ENCODE data around the gene MBOAT2. TPM values are rescaled to one million over a fixed set of nuclear protein-coding genes. Genes with fewer than 3 reads are reported as not detected.

Gene MBOAT2
- total and polyA plus RNA-seq, 12 donors, result 0.24 to 9.6 (median 2.3) TPM

- TF ChIP-seq CTCF (IDR thresholded peaks at IDR 0.05), result no peak
- no peak overlapping the region for H3K27ac ChIP-seq
- no peak overlapping the region for H3K4me3 ChIP-seq
- no peak for DNase-seq
- H3K36me3 ChIP-seq (replicated peaks in 1 of 2), result no peaks in the 10 kb centered on the region
- H3K27me3 ChIP-seq, result no peaks in the 10 kb centered on the region
- intact Hi-C loops (cut with DNase I), result no loop called here
- WGBS, 4 donors, result 82 to 86% (median 85%) methylated on average over 10 of the region's 10 CpGs
- H3K9me3 ChIP-seq (replicated peaks in 1 of 3), result no peaks in the 10 kb centered on the region
- no peaks in the 10 kb centered on the region for H3K4me1 ChIP-seq (replicated peaks in 1 of 2)
These were observed 140.0 kb downstream of the MBOAT2 start for GRCh38 chr2:8863331-8863953.

GRCh38 chr2:8862230-8862629 lies 141.3 kb downstream of the MBOAT2 start:
- no peak for DNase-seq
- Histone ChIP-seq H3K27ac (no peak overlapping the region), H3K9me3 (replicated peaks in 1 of 3) (no peaks in the 10 kb centered on the region), H3K36me3 (replicated peaks in 1 of 2) (no peaks in the 10 kb centered on the region), H3K27me3 (no peaks in the 10 kb centered on the region), H3K4me3 (no peak overlapping the region), H3K4me1 (replicated peaks in 1 of 2) (no peaks in the 10 kb centered on the region)
- intact Hi-C loops (cut with DNase I), result no loop called here
- 89 to 92% (median 90%) methylated on average over 7 of the region's 7 CpGs for WGBS, 4 donors
- no peak for TF ChIP-seq POLR2A (IDR thresholded peaks at IDR 0.05)
- TF ChIP-seq CTCF (IDR thresholded peaks at IDR 0.05), result no peak

GRCh38 chr2:8861797-8862196 lies 141.7 kb downstream of the MBOAT2 start:
- H3K36me3 ChIP-seq (replicated peaks in 1 of 2), result no peaks in the 10 kb centered on the region
- H3K4me3 ChIP-seq, result no peak overlapping the region
- DNase-seq, result no peak
- no peaks in the 10 kb centered on the region for H3K27me3 ChIP-seq
- 95 to 97% (median 95%) methylated on average over 1 of the region's 1 CpG for WGBS, 4 donors
- TF ChIP-seq POLR2A (IDR thresholded peaks at IDR 0.05), result no peak
- TF ChIP-seq CTCF (IDR thresholded peaks at IDR 0.05), result no peak
- intact Hi-C loops (cut with DNase I), result no loop called here
- H3K4me1 ChIP-seq (replicated peaks in 1 of 2), result no peaks in the 10 kb centered on the region
- H3K27ac ChIP-seq, result no peak overlapping the region
- H3K9me3 ChIP-seq (replicated peaks in 1 of 3), result no peaks in the 10 kb centered on the region

- Histone ChIP-seq H3K9me3 (replicated peaks in 1 of 3) (no peaks in the 10 kb centered on the region), H3K4me1 (replicated peaks in 1 of 2) (no peaks in the 10 kb centered on the region), H3K27ac (no peak overlapping the region), H3K36me3 (replicated peaks in 1 of 2) (no peaks in the 10 kb centered on the region), H3K27me3 (no peaks in the 10 kb centered on the region), H3K4me3 (no peak overlapping the region)
- intact Hi-C loops (cut with DNase I), result no loop called here
- no peak for TF ChIP-seq POLR2A (IDR thresholded peaks at IDR 0.05)
- no peak for TF ChIP-seq CTCF (IDR thresholded peaks at IDR 0.05)
- 50 to 61% (median 54%) methylated on average over 2 of the region's 2 CpGs for WGBS, 4 donors
- no peak for DNase-seq
These were observed 143.2 kb downstream of the MBOAT2 start for GRCh38 chr2:8860239-8860638.

Measured in adrenal gland (tissue), 12 donors.